ENCODE measurements around the gene MT1G. TPM values are rescaled to one million over a fixed set of nuclear protein-coding genes. Genes with fewer than 3 reads are reported as not detected.

Gene MT1G
- polyA plus RNA-seq, 1 donor (not counting 4 experiments of a cell fraction or from before 2014, with no cell fraction given) = 9.8 TPM

- peaks cover 4% of the 10 kb centered on the region for H3K4me1 ChIP-seq (ENCODE audit: control insufficient read depth, extremely low read depth, insufficient read depth, low read length)
- H3K27ac ChIP-seq (ENCODE audit: control insufficient read depth, insufficient read depth, low read length) = no peak within 1 kb of the TSS
- no peak within 1 kb of the TSS for H3K4me3 ChIP-seq (ENCODE audit: control insufficient read depth in 2 of 3, extremely low read depth in 1 of 3, insufficient read depth in 2 of 3, low read depth in 1 of 3, low read length in 3 of 3)
- H4K20me1 ChIP-seq (ENCODE audit: control insufficient read depth, extremely low read depth, insufficient read depth, low read length) = peaks cover 3% of the 10 kb centered on the region
- H3K36me3 ChIP-seq (ENCODE audit: control insufficient read depth in 2 of 2, extremely low read depth in 1 of 2, insufficient read depth in 2 of 2, low read length in 2 of 2) = no peaks in the 10 kb centered on the region
- no peaks in the 10 kb centered on the region for H3K9me3 ChIP-seq (ENCODE audit: control insufficient read depth, low read depth, low read length)
- H3K79me2 ChIP-seq (ENCODE audit: control insufficient read depth, insufficient read depth, low read length) = no peaks in the 10 kb centered on the region
- H3K4me2 ChIP-seq (ENCODE audit: control insufficient read depth, extremely low read depth, insufficient read depth, low read depth, low read length) = no peak within 1 kb of the TSS
- dilution Hi-C loops (cut with MboI; ENCODE audit: extremely low pct_ligation_motif_present, low sequenced_read_pairs) = no loop called here
- DNase-seq (ENCODE audit: low read depth, low spot score) = no peak
- no peak for FAIRE-seq
- H3K9me1 ChIP-seq (ENCODE audit: control insufficient read depth, extremely low read depth, insufficient read depth, low read length) = no peaks in the 10 kb centered on the region
- no peak within 1 kb of the TSS for H2AFZ ChIP-seq (ENCODE audit: control insufficient read depth, low read length)
- TF ChIP-seq, protein P1, sequence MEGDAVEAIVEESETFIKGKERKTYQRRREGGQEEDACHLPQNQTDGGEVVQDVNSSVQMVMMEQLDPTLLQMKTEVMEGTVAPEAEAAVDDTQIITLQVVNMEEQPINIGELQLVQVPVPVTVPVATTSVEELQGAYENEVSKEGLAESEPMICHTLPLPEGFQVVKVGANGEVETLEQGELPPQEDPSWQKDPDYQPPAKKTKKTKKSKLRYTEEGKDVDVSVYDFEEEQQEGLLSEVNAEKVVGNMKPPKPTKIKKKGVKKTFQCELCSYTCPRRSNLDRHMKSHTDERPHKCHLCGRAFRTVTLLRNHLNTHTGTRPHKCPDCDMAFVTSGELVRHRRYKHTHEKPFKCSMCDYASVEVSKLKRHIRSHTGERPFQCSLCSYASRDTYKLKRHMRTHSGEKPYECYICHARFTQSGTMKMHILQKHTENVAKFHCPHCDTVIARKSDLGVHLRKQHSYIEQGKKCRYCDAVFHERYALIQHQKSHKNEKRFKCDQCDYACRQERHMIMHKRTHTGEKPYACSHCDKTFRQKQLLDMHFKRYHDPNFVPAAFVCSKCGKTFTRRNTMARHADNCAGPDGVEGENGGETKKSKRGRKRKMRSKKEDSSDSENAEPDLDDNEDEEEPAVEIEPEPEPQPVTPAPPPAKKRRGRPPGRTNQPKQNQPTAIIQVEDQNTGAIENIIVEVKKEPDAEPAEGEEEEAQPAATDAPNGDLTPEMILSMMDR (optimal IDR thresholded peaks at IDR 0.05 in 1 of 3, IDR thresholded peaks at IDR 0.05 in 1 of 3, conservative IDR thresholded peaks at IDR 0.05 in 1 of 3; ENCODE audit: extremely low read depth in 1 of 3, insufficient read depth in 2 of 3, low read length in 3 of 3) = no peak
- TF ChIP-seq EZH2 (IDR thresholded peaks at IDR 0.05; ENCODE audit: low read length) = peak; percentile 26
- no peak within 1 kb of the TSS for H3K9ac ChIP-seq (ENCODE audit: control insufficient read depth, extremely low read depth, insufficient read depth, low read length)
- peaks cover 42% of the 10 kb centered on the region for H3K27me3 ChIP-seq (ENCODE audit: control insufficient read depth, extremely low read depth, insufficient read depth, low read length)
Measured at GRCh38 chr16:56632156-56632847, 35.6 kb downstream of the MT1G start, which contains the start of gene MT1M. Gene MT1M (plus strand): TSS chr16:56632659. CDS start chr16:56632732, 73 bp downstream.

- Histone ChIP-seq H4K20me1 (ENCODE audit: control insufficient read depth, extremely low read depth, insufficient read depth, low read length) (peaks cover 3% of the 10 kb centered on the region), H2AFZ (ENCODE audit: control insufficient read depth, low read length) (no peak overlapping the region), H3K9ac (ENCODE audit: control insufficient read depth, extremely low read depth, insufficient read depth, low read length) (no peak overlapping the region), H3K27me3 (ENCODE audit: control insufficient read depth, extremely low read depth, insufficient read depth, low read length) (peaks cover 41% of the 10 kb centered on the region), H3K4me1 (ENCODE audit: control insufficient read depth, extremely low read depth, insufficient read depth, low read length) (peaks cover 8% of the 10 kb centered on the region), H3K4me3 (ENCODE audit: control insufficient read depth in 2 of 3, extremely low read depth in 1 of 3, insufficient read depth in 2 of 3, low read depth in 1 of 3, low read length in 3 of 3) (no peak overlapping the region), H3K79me2 (ENCODE audit: control insufficient read depth, insufficient read depth, low read length) (peaks cover under 1% of the 10 kb centered on the region), H3K36me3 (ENCODE audit: control insufficient read depth in 2 of 2, extremely low read depth in 1 of 2, insufficient read depth in 2 of 2, low read length in 2 of 2) (no peaks in the 10 kb centered on the region), H3K27ac (ENCODE audit: control insufficient read depth, insufficient read depth, low read length) (no peak overlapping the region), H3K4me2 (ENCODE audit: control insufficient read depth, extremely low read depth, insufficient read depth, low read depth, low read length) (no peak overlapping the region), H3K9me3 (ENCODE audit: control insufficient read depth, low read depth, low read length) (no peaks in the 10 kb centered on the region), H3K9me1 (ENCODE audit: control insufficient read depth, extremely low read depth, insufficient read depth, low read length) (no peaks in the 10 kb centered on the region)
- FAIRE-seq = no peak
- TF ChIP-seq, protein P1 (optimal IDR thresholded peaks at IDR 0.05 in 1 of 3, IDR thresholded peaks at IDR 0.05 in 1 of 3, conservative IDR thresholded peaks at IDR 0.05 in 1 of 3; ENCODE audit: extremely low read depth in 1 of 3, insufficient read depth in 2 of 3, low read length in 3 of 3) = no peak
- no peak for TF ChIP-seq EZH2 (IDR thresholded peaks at IDR 0.05; ENCODE audit: low read length)
- dilution Hi-C loops (cut with MboI; ENCODE audit: extremely low pct_ligation_motif_present, low sequenced_read_pairs) = no loop called here
- no peak for DNase-seq (ENCODE audit: low read depth, low spot score)
Measured at GRCh38 chr16:56631832-56632155, 36.1 kb downstream of the MT1G start.
